GM19395 (cell line): Measurements from ENCODE around the gene NHS.

Source experiments
- ATAC-seq: cut with Tn5 transposase; IDR thresholded peaks from one replicate; pipeline ENCODE4 v1.9.1; 2021; ENCODE audit warnings: mild to moderate bottlenecking, moderate library complexity; ENCODE audit not compliant: unreplicated experiment

The NHS gene

GRCh38 chrX:17403972-17404371 lies 29.0 kb downstream of the NHS start:
- no peak for ATAC-seq

GRCh38 chrX:17405225-17405969 lies 30.4 kb downstream of the NHS start:
- no peak for ATAC-seq

GRCh38 chrX:17409566-17410290 lies 34.7 kb downstream of the NHS start:
- no peak for ATAC-seq

GRCh38 chrX:17410651-17411050 lies 35.7 kb downstream of the NHS start:
- no peak for ATAC-seq

- no peak for ATAC-seq
Observed at GRCh38 chrX:17411205-17411604, 36.2 kb downstream of the NHS start.

DNA sequence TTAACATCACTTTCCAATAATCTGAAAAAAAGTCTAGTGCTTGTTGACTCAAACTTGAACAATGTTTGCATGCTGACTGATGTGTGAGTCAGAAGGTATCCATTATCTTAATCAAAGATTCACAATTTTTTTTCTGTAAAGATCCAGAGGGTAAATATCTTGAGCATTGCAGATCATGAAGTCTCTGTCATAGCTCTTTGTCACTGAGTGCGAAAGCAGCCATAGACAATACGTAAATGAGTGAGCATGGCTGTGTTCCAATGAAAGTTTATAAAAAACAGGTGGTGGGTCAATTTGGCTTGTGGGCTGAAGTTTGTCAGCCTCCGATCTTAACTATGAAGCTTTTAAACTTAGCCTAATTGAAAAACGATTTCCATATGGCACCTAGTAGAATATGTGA lies 37.7 kb downstream of the NHS start:
- ATAC-seq: no peak

DNA sequence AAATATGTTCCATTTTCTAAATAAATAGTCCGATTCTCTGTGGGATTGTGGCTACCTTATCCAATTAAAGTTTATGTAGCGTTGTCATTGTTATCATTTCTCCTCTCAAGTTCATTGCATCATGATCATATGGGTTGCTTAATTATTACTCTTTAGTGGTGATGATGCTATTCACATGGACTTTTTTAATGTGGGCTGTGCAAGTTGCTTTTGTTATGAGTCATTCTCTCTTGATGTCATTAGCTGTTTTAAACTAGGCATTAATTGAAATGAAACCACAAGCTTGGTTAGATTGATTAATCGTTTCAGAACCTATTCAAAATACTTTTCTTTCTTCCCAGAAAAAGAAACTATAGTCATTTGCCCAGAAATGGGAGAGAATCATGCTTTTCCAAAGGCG lies 38.2 kb downstream of the NHS start:
- ATAC-seq: no peak

- no peak for ATAC-seq
Observed at GRCh38 chrX:17414027-17414658, 39.1 kb downstream of the NHS start.

DNA sequence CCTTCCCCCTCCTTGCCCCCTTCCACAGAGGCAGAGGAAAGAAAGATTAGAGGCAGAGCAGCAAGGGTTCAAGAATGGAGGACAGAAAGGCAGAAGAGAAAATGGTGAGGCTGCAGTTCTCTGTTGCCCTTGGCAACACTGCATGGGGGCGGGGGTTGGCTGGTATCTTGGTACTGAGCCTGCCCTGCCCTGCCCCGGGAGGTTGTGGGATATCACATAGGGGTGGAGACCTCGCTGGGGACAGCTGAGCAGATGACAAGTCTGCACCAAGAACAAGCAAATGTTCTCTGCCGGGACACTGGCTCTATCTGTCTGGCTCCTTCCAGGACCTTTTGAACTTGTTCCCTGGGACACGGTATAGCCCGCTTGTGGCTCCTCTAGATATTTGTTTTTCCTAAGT lies 39.8 kb downstream of the NHS start:
- ATAC-seq: no peak

- ATAC-seq: no peak
Observed at GRCh38 chrX:17415242-17415810, 40.3 kb downstream of the NHS start.

- no peak for ATAC-seq
Observed at GRCh38 chrX:17417372-17417771, 42.4 kb downstream of the NHS start.

DNA sequence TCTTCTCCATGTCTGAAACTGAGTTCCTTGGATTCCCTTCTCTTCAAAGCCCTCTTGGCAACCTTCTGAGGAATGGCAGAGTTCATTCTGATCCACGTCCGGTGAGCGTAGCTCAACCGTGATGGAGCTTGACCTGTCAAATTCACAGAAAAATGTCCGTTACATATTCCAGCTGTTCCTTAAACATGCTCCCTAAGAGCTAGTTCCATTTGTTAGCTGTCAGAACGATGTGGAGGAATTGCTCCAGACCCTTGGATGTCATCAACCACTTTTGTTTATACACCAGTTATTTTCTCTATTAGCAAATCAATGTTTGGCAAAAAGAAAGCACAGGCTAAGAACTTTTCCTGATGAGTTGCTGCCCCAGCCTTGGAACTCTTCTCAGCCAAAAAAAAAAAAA lies 50.1 kb downstream of the NHS start:
- ATAC-seq: no peak

- ATAC-seq: no peak
Observed at GRCh38 chrX:17425551-17425950, 50.6 kb downstream of the NHS start.

- ATAC-seq: no peak
Observed at GRCh38 chrX:17431171-17431570, 56.2 kb downstream of the NHS start.

DNA sequence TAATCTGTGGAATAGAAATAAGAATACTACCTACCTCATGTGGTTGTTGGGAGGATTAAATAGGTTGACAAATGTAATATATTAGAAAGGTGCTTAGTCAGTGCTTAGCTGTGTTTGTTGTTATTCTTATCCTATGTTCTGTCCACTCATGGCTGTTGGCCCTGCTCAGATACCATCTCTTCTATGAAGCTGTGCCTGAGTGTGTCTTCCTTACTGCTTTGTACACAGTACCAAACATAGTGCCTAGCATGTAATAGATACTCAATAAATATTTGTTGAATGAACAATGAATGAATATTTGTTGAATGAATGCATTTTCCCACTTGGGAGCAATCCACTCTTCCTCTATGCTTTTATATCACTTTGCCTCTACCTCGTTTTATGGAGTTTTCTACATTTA lies 57.2 kb downstream of the NHS start:
- no peak for ATAC-seq

DNA sequence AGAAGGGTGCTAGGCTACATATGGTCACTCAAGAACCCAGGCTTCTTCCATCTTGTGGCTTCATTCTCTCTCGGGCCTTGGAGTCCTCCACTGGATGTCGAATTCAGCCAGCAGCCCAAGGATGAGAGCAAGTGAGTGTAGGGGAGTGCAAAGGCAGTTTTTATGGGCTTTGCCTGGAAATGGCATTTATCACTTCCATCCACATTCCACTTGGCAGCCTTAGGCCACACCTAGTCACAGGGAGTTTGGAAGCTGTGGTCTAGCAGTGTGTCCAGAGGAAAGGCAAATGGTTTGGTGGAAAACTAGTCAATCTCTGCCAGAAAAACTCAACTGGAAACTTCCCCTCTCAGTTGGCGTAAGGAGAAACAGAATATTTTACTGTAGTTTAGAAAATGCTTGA lies 59.0 kb downstream of the NHS start:
- no peak for ATAC-seq

DNA sequence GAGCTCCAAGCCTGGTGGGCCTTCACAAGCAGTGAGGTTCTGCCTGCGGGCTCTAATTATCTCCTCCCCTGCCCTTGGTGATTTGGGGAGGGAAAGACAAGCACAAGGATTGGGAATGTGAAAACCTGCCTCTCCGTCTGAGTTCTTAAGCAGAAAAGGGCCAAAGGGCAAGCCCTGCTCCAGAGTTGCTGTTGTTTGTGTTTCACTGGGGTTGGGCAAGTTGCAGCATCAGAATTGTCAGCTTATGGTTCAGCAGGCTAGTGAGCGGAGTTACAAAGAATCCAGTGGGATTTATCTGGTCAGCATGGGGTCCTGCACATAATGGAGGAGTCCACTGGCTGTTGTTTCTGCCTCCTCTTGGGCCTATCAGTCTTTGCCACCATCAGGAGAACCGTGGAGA lies 60.5 kb downstream of the NHS start:
- ATAC-seq: no peak

GRCh38 chrX:17438221-17438620 lies 63.2 kb downstream of the NHS start:
- no peak for ATAC-seq

DNA sequence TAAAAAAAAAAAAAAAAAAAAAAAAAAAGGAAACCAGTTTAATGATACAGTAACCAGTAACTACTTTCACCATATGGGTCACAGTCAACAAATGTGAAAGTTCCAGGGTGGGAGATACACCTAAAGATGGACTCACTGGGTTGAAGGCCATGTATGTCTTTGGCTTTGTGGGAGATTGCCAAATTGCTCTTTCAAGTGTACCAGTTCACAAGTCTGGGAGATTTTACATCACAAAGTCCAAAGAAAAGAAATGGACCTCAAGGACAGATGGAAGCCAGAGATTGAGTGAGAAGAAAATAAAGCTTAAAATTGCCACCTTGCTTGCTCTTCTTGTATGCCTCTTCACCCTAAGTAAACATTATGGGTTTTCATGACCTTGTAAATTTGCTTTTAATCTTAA lies 65.3 kb downstream of the NHS start:
- no peak for ATAC-seq

GRCh38 chrX:17440836-17441235 lies 65.8 kb downstream of the NHS start:
- ATAC-seq: no peak

GRCh38 chrX:17441965-17442364 lies 67.0 kb downstream of the NHS start:
- ATAC-seq: no peak

DNA sequence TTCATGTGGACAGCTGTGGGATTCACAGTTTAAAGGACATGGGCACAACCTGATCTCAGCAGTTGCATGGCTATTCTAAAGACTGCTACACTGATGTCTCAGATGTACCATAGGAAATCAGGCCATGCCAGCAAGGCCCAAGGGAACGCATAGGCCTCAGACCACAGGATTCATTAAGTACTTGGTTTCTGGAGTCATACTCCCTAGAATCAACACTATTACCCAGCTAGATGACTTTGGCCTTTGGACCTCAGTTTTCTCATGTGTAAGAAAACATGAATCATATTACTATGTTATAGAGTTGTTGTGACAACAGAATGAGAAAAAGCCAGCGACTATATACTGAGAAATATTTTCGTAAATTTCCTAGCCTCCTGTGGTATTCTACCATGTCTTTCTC lies 67.9 kb downstream of the NHS start:
- ATAC-seq: no peak
